ENCODE data around the gene BRD1.
"Not testable (repeated sequence)": the region's sequence is repeated elsewhere in the genome, so short reads cannot be mapped to it uniquely, and the experiment has no call there.

The BRD1 gene

DNA sequence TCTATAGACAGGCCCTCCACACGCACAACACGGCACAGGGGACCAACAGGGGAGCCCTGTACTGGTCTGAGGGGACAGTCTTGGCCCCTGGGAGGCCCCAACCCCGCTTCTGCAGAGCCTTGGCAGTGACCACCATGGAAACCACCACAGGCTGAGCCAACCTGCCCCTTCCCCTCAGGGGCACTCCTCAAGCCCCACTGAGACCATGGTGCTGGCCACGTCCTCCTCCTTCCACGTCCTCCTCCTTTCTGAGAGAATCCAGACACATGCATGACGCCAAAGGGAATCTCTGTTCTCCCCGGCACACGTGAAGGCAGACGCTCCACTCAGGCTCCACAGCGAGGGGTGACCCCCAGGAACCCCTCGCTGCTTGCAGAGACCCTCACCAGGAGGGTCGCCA is 2.7 kb downstream of the BRD1 start:
- peak overlapping the region; percentile 74 for H3K4me3 ChIP-seq (replicated peaks; ENCODE audit: low read depth, low read length)
- TF ChIP-seq, protein P1, sequence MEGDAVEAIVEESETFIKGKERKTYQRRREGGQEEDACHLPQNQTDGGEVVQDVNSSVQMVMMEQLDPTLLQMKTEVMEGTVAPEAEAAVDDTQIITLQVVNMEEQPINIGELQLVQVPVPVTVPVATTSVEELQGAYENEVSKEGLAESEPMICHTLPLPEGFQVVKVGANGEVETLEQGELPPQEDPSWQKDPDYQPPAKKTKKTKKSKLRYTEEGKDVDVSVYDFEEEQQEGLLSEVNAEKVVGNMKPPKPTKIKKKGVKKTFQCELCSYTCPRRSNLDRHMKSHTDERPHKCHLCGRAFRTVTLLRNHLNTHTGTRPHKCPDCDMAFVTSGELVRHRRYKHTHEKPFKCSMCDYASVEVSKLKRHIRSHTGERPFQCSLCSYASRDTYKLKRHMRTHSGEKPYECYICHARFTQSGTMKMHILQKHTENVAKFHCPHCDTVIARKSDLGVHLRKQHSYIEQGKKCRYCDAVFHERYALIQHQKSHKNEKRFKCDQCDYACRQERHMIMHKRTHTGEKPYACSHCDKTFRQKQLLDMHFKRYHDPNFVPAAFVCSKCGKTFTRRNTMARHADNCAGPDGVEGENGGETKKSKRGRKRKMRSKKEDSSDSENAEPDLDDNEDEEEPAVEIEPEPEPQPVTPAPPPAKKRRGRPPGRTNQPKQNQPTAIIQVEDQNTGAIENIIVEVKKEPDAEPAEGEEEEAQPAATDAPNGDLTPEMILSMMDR (IDR thresholded peaks at IDR 0.05; ENCODE audit: low read length, missing control alignments) = no peak
- no peak for DNase-seq (ENCODE audit: low read depth)

- no peak for DNase-seq (ENCODE audit: low read depth)
- H3K4me3 ChIP-seq (replicated peaks; ENCODE audit: low read depth, low read length) = no peak overlapping the region
- TF ChIP-seq, protein P1 (IDR thresholded peaks at IDR 0.05; ENCODE audit: low read length, missing control alignments) = no peak
Observed at GRCh38 chr22:49824185-49824925, 3.3 kb downstream of the BRD1 start.

- no peak for DNase-seq (ENCODE audit: low read depth)
- H3K4me3 ChIP-seq (replicated peaks; ENCODE audit: low read depth, low read length) = no peak overlapping the region
- TF ChIP-seq, protein P1 (IDR thresholded peaks at IDR 0.05; ENCODE audit: low read length, missing control alignments) = no peak
Observed at GRCh38 chr22:49823289-49824045, 4.2 kb downstream of the BRD1 start.

DNA sequence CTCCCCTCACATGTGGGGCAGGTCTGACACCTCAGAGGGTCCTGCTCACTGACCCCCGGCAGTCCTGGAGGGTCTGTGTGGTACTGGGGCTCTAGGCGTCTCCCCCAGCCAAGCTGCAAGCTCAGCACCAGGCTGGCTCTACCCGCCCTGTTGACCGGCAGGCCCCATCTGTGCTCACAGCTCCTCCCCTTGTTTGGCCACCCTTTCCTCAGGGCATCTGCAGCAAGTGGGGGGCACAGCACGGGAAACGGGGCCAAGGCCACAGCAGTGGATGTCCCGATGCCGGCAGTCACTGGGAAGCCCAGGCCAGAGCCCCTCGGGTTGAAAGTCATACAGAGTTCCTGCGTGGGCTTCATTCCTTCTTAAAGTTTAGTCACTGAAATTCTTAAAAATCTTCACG is 5.9 kb downstream of the BRD1 start:
- DNase-seq (ENCODE audit: low read depth) = not testable (repeated sequence)

GRCh38 chr22:49820984-49821383 is 6.7 kb downstream of the BRD1 start:
- no peak for DNase-seq (ENCODE audit: low read depth)
- no peak overlapping the region for H3K4me3 ChIP-seq (replicated peaks; ENCODE audit: low read depth, low read length)
- TF ChIP-seq, protein P1 (IDR thresholded peaks at IDR 0.05; ENCODE audit: low read length, missing control alignments) = no peak

More for the DNA sequence above, 5.9 kb downstream of the BRD1 start:
- H3K4me3 ChIP-seq (replicated peaks; ENCODE audit: low read depth, low read length) = not testable (repeated sequence)

GRCh38 chr22:49817359-49817758 is 10.3 kb downstream of the BRD1 start:
- H3K4me3 ChIP-seq (replicated peaks; ENCODE audit: low read depth, low read length) = no peak overlapping the region
- no peak for DNase-seq (ENCODE audit: low read depth)
- TF ChIP-seq, protein P1 (IDR thresholded peaks at IDR 0.05; ENCODE audit: low read length, missing control alignments) = no peak

GRCh38 chr22:49815641-49816091 is 12.0 kb downstream of the BRD1 start:
- no peak for DNase-seq (ENCODE audit: low read depth)
- TF ChIP-seq, protein P1 (IDR thresholded peaks at IDR 0.05; ENCODE audit: low read length, missing control alignments) = no peak
- no peak overlapping the region for H3K4me3 ChIP-seq (replicated peaks; ENCODE audit: low read depth, low read length)
